ENCODE results near the gene SUCO.
A peak's percentile ranks its signal among the peaks of the same experiment; 100 is the strongest.
"Not testable (repeated sequence)": the region's sequence is repeated elsewhere in the genome, so short reads cannot be mapped to it uniquely, and the experiment has no call there.

Gene SUCO

DNA sequence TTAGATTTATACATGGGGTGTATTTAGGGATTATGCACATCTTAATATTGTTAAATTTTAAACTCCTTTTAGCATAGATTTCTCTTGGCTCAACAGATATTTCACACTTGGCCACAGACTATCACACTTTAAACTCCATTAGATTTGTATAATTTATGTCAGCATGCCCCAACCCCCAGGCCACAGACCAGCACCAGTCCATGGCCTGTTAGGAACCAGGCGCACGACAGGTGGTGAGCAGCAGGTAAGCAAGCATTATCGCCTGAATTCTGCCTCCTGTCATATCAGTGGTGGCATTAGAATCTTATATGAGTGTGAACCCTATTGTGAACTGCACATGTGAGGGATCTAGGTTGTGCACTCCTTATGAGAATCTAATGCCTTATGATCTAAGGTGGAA lies 34.8 kb downstream of the SUCO start:
- DNase-seq (ENCODE audit: low read depth), result no peak

DNA sequence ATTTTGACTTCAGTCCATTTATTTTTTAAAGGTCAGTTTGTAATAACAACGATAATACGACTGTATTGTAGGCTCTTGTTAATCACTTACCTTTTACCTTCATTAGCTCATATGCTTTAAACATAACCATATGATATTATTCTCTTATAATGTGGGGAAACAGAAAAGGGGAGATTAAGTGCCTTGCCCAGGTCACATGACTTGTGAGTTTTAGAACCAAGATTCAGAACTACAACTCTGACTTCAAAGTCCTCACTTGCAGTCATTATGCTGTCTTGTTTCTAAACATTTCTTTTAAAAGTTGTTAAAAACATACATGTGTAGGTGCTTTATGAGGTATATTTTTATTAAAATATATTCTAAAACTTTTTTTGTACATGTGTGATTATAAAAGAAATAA lies 41.1 kb downstream of the SUCO start:
- no peak for DNase-seq (ENCODE audit: low read depth)

- DNase-seq (ENCODE audit: low read depth), result no peak
These were observed 45.6 kb downstream of the SUCO start for GRCh38 chr1:172578586-172578985.

GRCh38 chr1:172581273-172581672 lies 48.3 kb downstream of the SUCO start:
- DNase-seq (ENCODE audit: low read depth), result no peak

DNA sequence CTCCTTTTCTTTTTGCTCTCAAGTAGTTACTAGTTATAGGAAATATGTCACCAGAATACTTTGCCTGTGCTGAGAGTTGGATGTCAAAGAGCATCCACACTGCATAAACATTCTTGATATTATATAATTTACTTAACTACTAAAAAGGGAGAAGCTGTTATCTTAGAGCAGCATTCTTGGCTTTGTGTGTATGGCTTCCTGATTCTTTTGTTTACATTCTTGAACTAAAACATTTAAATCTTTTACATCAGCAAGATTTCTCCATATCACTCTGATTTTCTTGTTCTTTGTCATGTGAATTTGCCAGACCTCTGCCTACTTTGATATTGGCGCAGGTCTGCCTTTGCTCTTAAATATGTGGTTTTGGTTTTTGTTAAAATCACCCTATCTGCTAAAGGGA lies 48.8 kb downstream of the SUCO start:
- DNase-seq (ENCODE audit: low read depth), result no peak

DNA sequence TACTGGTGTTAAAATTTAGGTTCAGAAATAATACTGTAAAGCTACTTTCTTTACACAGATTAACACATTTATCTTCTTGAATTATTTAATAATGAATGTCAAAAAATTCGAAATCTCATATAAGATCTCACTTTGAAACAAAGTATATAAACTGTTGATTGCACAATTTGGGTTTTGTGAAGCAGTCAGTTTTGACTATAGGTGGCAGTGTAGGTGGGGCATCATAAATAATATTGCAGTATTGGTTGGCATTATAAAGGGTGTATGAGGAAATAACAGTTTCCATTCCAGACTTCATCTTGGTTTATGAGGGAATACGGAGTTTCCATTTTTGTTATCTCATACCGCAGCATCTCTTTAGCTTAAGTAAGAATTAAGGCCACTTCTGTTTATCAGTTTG lies 49.9 kb downstream of the SUCO start:
- DNase-seq (ENCODE audit: low read depth), result no peak

GRCh38 chr1:172585348-172585747 lies 52.4 kb downstream of the SUCO start:
- DNase-seq (ENCODE audit: low read depth), result peak; percentile 14

- no peak for DNase-seq (ENCODE audit: low read depth)
These were observed 52.9 kb downstream of the SUCO start for GRCh38 chr1:172585861-172586260.

DNA sequence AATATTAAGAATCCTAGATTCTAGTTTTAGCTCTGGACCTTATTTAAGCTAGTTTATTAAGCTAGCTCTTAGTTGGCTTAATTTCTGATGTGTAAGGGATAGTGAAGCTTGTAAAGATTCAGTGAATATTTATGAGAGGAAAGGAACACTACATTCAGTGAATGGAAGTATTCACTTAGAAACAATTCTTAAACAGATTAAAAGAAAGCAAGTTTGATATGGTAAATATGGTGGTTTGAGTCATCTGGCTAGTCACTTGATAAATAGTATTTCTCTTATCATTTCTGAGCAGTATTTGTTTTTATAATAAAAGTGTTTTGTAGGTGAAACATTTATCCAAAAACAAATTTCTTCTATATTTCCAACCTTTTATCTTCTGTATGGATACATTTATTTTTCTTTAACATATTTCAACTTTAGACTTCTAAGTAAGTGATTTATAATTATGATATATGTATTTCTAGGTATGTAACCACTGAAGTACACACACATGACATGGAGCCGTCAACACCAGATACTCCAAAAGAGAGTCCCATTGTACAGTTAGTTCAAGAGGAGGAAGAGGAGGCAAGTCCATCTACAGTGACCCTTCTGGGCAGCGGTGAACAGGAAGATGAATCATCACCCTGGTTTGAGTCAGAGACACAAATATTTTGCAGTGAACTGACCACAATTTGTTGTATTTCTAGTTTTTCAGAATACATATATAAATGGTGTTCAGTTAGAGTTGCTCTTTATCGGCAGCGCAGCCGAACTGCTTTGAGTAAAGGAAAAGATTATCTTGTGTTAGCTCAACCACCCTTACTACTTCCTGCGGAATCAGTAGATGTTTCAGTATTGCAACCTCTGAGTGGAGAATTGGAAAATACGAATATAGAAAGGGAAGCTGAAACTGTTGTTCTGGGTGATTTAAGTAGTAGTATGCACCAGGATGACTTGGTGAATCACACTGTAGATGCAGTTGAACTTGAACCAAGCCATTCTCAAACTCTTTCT lies 55.6 kb downstream of the SUCO start:
- peak; percentile 42 for DNase-seq (ENCODE audit: low read depth)

GRCh38 chr1:172589553-172589952 lies 56.6 kb downstream of the SUCO start:
- no peak for DNase-seq (ENCODE audit: low read depth)

- DNase-seq (ENCODE audit: low read depth), result not testable (repeated sequence)
These were observed 58.5 kb downstream of the SUCO start for GRCh38 chr1:172591429-172591828.

DNA sequence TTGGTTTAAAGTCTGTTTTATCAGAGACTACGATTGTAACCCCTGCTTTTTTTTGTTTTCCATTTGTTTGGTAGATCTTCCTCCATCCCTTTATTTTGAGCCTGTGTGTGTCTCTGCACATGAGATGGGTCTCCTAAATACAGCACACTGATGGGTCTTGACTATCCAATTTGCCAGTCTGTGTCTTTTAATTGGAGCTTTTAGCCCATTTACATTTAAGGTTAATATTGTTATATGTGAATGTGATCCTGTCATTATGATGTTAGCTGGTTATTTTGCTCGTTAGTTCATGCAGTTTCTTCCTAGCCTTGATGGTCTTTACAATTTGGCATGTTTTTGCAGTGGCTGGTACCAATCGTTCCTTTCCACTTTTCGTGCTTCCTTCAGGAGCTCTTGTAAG lies 62.1 kb downstream of the SUCO start:
- not testable (repeated sequence) for DNase-seq (ENCODE audit: low read depth)

GRCh38 chr1:172596782-172597181 lies 63.8 kb downstream of the SUCO start:
- not testable (repeated sequence) for DNase-seq (ENCODE audit: low read depth)

GRCh38 chr1:172599912-172600311 lies 67.0 kb downstream of the SUCO start:
- DNase-seq (ENCODE audit: low read depth), result no peak

- no peak for DNase-seq (ENCODE audit: low read depth)
These were observed 67.7 kb downstream of the SUCO start for GRCh38 chr1:172600615-172601014.

- no peak for DNase-seq (ENCODE audit: low read depth)
These were observed 68.2 kb downstream of the SUCO start for GRCh38 chr1:172601046-172601630.

- no peak for DNase-seq (ENCODE audit: low read depth)
These were observed 69.8 kb downstream of the SUCO start for GRCh38 chr1:172602706-172603105.

DNA sequence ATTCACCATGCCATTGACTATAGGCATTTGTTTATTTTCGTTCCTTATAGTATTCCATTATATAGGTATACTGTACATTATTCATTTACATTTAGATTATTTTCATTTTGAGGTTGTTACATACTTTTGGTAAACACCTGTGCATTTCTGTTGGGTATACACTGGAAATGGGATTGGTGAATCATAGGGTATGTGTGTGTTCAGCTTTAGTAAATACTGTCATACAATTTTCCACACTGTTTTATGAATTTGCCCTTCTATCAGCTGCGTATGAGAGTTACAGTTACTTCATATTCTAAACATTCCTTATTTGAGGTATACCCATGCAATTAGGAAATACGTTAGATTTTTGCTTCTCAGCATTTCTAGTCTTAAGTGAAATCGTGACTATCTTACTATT lies 70.9 kb downstream of the SUCO start:
- no peak for DNase-seq (ENCODE audit: low read depth)

DNA sequence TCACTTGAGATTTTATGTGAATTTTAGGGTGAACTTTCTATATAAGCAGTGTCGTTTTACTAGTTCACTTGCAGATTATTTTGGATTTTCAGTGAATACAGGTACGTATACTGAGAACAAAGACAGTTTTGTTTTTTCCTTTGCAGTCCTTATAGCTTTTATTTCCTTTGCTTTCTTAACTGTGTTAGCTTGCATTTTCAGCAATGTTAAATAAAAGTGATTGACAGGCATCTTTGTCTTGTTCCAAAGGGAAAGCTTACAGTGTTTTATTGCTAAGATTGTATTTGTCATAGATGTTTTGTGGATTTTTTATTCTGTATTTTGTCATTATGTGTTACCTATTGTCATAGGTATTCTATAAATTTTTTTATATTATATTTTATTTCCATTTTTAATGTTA lies 72.7 kb downstream of the SUCO start:
- no peak for DNase-seq (ENCODE audit: low read depth)

DNA sequence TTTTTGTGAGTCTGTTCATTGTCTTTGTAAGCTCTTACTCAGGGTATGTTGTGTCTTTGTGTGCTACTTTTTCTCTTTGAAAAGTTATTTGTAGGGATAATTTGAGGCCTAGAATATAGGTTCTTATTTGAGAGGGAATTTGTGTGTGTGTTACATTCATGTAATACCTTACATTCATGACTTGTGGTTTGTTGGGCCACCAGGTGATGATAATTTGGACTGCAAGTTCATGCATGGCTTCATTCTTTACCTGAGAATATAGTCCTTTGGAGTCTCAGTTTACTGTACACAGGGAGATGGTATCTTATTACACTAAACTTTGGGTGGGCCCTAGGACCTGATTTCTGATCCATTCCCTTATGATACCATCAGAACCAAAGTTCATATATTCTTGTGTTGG lies 74.2 kb downstream of the SUCO start:
- DNase-seq (ENCODE audit: low read depth), result no peak

DNA sequence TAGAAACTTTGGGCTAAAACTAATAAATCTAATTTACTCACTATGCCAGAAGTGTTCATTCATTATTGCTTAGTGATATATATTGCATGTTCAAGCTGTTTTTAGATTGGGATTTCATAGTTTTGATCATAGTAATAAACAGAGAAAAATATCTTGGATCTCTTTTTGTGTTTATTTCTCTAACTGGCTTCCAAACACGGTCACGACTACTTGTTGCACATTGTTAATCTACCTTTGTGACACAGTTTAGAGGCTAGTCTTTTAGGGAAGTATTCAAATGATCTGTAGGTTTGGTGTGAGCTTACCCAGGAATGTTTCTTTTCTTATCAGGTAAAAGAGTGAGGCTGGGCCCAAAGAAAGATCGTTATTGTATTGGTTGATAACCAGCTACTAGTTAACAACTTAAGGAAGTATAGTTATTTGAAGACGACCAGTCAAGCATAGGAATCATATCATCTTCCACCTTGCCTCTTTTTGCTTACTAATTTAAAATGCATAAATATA lies 75.2 kb downstream of the SUCO start:
- DNase-seq (ENCODE audit: low read depth), result no peak

- no peak for DNase-seq (ENCODE audit: low read depth)
These were observed 76.6 kb downstream of the SUCO start for GRCh38 chr1:172609528-172609927.

- DNase-seq (ENCODE audit: low read depth), result no peak
These were observed 79.5 kb downstream of the SUCO start for GRCh38 chr1:172612478-172612877.
